PFSK-1 (cell line): Measurements from ENCODE around the gene FAM120B.

Source experiments
- POLR2AphosphoS5 ChIP-seq: IDR thresholded peaks from 2 replicates; pipeline ENCODE4 v1.6.1; 2012; ENCODE audit warnings: low read depth, mild to moderate bottlenecking, control low read depth, low read length, moderate library complexity
- TAF1 ChIP-seq: IDR thresholded peaks from 2 replicates; pipeline ENCODE4 v1.6.1; 2012; ENCODE audit warnings: low read length, control low read depth, borderline replicate concordance; ENCODE audit not compliant: insufficient read depth

DNA sequence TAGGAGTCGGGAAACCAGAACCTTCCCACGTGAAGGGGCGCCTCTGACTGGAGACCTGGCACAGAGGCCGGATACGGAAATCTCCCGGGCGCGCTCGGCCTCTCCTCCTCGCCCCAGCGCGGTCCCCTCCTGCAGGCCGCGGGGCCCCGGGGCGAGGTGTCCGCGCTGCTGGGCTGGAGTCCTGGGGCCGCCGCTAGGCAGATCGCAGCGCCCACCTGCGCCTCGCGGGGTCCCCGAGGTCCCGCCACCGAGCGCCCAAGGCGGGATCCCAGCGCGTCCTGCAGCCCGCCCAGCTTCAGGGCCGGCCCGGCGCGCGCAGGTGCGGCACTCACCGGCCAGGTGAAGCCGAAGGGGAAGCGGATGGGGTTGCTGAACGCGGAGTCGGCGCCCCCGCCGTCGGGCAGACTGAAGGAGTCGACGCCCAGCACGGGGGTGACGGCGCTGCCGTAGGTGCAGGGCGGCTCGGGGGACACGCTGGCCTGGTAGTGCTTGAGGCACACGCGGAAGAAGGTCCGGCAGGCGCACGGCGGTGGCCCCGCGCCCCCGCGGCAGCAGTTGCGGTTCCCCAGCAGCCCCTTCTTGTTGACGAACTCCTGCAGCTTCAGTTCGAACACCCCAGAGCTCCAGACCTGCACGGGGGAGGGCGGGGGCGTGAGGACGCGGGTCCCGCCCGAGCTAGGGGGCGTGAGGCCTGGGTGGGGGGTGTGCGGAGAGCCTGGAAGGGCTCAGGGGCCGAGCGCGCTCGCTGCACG is 17.2 kb upstream of the FAM120B start:
- TF ChIP-seq POLR2AphosphoS5 (no peak), TAF1 (no peak)
